GM12874 (cell line): ENCODE measurements around the gene TFDP2.

Source experiments
- TF ChIP-seq, protein P1 (sequence below): IDR thresholded peaks from 2 replicates; pipeline ENCODE4 v1.5.1; 2011; ENCODE audit warnings: low read depth, mild to moderate bottlenecking, control low read depth, low read length, moderate library complexity; ENCODE audit not compliant: insufficient read depth

The TFDP2 gene

DNA sequence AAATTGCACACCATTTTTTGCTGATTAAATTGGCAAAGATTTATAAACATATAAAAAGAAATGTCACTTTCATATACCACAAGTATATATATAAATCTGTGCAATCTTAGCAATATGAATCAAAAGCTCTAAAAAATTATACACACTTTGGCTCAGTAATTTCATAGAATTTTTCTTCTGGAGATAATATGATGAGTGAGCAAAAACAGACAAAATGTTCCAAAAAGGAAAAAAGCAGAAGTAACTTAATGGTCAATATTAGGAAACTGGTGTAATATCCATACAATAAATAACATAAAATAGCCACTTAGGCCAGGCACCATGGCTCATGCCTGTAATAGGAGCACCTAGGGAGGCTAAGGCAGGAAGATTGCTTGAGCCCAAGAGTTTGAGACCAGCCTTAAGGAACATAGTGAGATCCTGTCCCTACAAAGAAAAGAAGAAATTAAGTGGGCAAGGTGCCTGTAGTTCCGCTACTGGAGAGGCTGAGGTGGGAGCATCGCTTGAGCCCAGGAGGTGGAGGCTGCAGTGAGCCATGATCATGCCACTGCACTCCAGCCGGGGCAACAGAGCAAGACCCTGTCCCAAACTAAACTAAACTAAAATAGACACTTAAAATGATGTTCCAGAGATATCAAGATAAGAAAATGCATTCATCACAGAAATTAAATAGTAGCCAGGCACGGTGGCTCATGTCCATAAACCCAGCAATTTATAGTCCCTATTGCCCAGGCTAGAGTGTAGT is 52.1 kb downstream of the TFDP2 start:
- TF ChIP-seq, protein P1, sequence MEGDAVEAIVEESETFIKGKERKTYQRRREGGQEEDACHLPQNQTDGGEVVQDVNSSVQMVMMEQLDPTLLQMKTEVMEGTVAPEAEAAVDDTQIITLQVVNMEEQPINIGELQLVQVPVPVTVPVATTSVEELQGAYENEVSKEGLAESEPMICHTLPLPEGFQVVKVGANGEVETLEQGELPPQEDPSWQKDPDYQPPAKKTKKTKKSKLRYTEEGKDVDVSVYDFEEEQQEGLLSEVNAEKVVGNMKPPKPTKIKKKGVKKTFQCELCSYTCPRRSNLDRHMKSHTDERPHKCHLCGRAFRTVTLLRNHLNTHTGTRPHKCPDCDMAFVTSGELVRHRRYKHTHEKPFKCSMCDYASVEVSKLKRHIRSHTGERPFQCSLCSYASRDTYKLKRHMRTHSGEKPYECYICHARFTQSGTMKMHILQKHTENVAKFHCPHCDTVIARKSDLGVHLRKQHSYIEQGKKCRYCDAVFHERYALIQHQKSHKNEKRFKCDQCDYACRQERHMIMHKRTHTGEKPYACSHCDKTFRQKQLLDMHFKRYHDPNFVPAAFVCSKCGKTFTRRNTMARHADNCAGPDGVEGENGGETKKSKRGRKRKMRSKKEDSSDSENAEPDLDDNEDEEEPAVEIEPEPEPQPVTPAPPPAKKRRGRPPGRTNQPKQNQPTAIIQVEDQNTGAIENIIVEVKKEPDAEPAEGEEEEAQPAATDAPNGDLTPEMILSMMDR = no peak

DNA sequence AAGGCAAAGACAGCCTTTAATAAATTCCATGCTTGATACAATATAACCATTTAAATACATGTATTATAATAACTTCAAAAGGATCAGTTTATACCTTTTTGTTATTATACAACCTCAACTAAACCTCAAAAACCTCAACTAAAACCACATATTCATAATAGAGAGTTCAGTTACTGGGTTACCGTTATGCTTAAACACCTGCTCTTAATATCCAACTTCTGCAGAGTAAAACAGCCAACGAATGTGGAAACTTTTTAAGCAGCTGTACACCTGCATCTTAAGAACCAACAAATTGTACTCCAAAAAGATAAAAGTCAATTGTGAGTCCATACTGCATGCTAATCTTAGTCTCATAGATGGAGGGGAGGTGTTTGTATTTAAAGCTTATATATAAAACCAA is 53.5 kb downstream of the TFDP2 start:
- TF ChIP-seq, protein P1 = no peak

DNA sequence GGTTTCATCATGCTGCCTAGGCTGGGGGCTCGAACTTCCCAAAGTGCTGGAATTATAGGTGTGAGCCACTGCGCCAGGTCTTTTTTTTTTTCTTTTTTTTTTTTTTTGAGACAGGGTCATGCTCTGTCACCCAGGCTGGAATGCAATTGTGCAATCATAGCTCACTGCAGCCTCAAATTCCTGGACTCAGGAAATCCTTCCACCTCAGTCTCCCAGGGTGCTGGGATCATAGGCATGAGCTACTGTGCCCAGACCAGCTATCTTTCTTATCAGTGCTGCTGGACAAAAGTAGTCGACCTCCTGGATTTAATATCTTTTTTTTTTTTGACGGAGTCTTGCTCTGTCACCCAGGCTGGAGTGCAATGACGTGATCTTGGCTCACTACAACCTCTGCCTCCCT is 60.8 kb downstream of the TFDP2 start:
- TF ChIP-seq, protein P1 = no peak

DNA sequence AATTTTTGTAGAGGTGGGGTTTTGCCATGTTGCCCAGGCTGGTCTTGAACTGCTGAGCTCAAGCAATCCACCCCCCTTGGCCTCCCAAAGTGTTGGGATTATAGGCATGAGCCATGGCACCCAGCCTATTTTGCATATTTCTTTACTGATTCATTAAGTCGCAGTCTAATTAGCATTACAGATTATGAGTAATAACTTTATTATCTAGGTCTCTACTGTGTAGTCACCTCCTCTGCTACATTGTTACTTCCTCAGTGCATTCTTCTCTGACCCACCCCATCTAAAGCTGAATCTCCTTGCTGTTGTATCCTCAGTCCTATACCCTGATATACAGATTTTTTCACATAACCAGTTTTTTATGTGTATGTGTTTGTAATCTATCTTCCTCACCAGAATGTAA is 61.7 kb downstream of the TFDP2 start:
- TF ChIP-seq, protein P1 = no peak

DNA sequence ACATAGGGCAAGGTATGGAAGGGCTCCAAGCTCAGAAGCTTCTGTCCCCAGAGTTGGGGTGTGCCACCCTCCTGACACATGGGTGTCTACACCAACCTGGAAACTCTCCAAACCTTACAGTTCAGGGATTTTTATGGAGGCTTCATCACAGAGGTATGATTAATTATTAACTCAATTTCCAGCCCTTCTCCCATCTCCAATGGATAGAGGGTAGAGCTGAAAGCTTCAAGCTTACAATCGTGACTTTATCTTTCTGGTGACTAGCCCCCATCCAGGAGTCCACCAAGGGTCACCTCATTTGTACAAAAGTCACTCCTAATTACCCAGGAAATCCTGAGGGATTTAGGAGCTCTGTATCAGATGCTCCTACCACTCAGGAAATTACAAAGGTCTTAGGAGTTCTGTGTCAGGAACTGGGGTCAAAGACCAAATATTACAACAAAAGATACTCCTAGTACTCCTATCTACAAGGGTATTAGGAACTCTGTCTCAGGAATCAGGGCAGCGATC is 62.7 kb downstream of the TFDP2 start:
- TF ChIP-seq, protein P1 = no peak

DNA sequence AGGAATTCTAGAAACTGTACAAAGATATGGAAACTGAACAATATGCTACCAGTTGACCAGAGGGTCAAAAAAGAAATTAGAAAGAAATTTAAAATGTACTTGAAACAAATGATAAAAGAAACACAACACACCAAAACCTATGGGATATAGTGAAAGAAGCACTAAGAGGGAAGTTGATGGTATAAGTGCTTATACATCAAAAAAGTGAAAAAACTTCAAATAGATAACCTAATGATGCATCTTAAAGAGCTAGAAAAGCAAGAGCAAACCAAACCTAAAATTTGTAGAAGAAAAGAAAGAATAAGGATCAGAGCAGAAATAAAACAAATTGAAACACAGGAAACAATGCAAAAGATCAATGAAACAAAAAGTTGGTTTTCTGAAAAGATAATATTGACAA is 68.2 kb downstream of the TFDP2 start:
- TF ChIP-seq, protein P1 = no peak

DNA sequence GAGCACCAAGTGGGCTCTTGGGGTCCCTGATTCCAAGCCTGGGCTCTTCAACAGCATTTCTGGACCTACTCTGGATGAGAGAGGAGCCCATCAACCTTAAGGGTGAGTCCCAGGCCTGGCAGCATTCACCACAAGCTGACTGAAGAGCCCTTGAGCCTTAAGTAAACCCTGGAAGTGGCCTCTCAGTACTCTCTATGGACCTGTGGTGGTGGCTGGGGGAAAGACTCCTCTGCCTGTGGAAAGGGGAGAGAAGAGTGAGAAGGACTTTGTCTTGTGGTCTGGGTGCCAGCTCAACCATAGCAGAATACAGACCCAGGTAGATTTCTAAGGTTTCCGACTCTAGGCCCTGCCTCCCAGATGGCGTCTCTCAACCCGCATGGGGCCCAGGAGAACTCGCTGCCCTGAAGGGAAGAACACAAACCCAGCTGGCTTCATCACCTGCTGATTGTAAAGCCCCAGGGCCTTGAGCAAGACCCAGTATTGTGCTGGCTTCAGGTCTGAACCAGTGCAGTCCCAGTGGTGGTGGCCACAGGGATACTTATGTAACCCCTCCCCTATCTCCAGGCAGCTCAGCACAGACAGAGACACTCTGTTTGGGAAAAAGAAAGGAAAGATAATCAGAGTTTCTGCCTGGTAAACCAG is 71.4 kb downstream of the TFDP2 start:
- TF ChIP-seq, protein P1 = no peak
